ENCODE measurements around the gene NFATC1. TPM values are rescaled to one million over a fixed set of nuclear protein-coding genes. Genes with fewer than 3 reads are reported as not detected.

NFATC1 gene
- total RNA-seq, 1 donor from 2014 or later = 80.3 TPM

GRCh38 chr18:79506191-79507075, 110.7 kb downstream of the NFATC1 start:
- intact Hi-C loops (cut with DNase I) = no loop called here
- peak; percentile 77 for ATAC-seq
- peak; percentile 67 for DNase-seq (ENCODE audit: low spot score)

- DNase-seq (ENCODE audit: low spot score) (peak; percentile 68), ATAC-seq (peak; percentile 83)
- intact Hi-C loops (cut with DNase I) = no loop called here
Measured at GRCh38 chr18:79507076-79507545, 111.4 kb downstream of the NFATC1 start.

GRCh38 chr18:79507546-79508480, 112.1 kb downstream of the NFATC1 start:
- ATAC-seq (peak; percentile 90), DNase-seq (ENCODE audit: low spot score) (peak; percentile 92)
- intact Hi-C loops (cut with DNase I) = no loop called here

GRCh38 chr18:79508565-79509535, 113.1 kb downstream of the NFATC1 start:
- ATAC-seq = no peak
- peak; percentile 62 for DNase-seq (ENCODE audit: low spot score)
- intact Hi-C loops (cut with DNase I) = no loop called here

GRCh38 chr18:79509536-79509930, 113.8 kb downstream of the NFATC1 start:
- ATAC-seq = no peak
- intact Hi-C loops (cut with DNase I) = no loop called here
- DNase-seq (ENCODE audit: low spot score) = peak; percentile 44

- DNase-seq (ENCODE audit: low spot score) (peak; percentile 54), ATAC-seq (no peak)
- intact Hi-C loops (cut with DNase I) = no loop called here
Measured at GRCh38 chr18:79510046-79510685, 114.4 kb downstream of the NFATC1 start.

- ATAC-seq (no peak), DNase-seq (ENCODE audit: low spot score) (peak; percentile 55)
- intact Hi-C loops (cut with DNase I) = no loop called here
Measured at GRCh38 chr18:79510731-79511241, 115.1 kb downstream of the NFATC1 start.

GRCh38 chr18:79511271-79511670, 115.5 kb downstream of the NFATC1 start:
- DNase-seq (ENCODE audit: low spot score) (peak; percentile 54), ATAC-seq (no peak)
- intact Hi-C loops (cut with DNase I) = no loop called here

- ATAC-seq (peak; percentile 14), DNase-seq (ENCODE audit: low spot score) (peak; percentile 51)
- intact Hi-C loops (cut with DNase I) = no loop called here
Measured at GRCh38 chr18:79511671-79512301, 116.1 kb downstream of the NFATC1 start.

GRCh38 chr18:79512461-79513380, 117.0 kb downstream of the NFATC1 start:
- DNase-seq (ENCODE audit: low spot score) (peak; percentile 56), ATAC-seq (no peak)
- intact Hi-C loops (cut with DNase I) = no loop called here

- peak; percentile 58 for DNase-seq (ENCODE audit: low spot score)
Measured at GRCh38 chr18:79513381-79514081, 117.8 kb downstream of the NFATC1 start.

GRCh38 chr18:79515331-79515730, 119.6 kb downstream of the NFATC1 start:
- ATAC-seq (no peak), DNase-seq (ENCODE audit: low spot score) (peak; percentile 36)
- intact Hi-C loops (cut with DNase I) = no loop called here

More at GRCh38 chr18:79513381-79514081, 117.8 kb downstream of the NFATC1 start:
- intact Hi-C loops (cut with DNase I) = no loop called here
- ATAC-seq = no peak

- intact Hi-C loops (cut with DNase I) = no loop called here
- DNase-seq (ENCODE audit: low spot score) = peak; percentile 34
- ATAC-seq = no peak
Measured at GRCh38 chr18:79515944-79516351, 120.2 kb downstream of the NFATC1 start.

- ATAC-seq (no peak), DNase-seq (ENCODE audit: low spot score) (peak; percentile 42)
- intact Hi-C loops (cut with DNase I) = no loop called here
Measured at GRCh38 chr18:79516441-79516931, 120.8 kb downstream of the NFATC1 start.

- ATAC-seq = no peak
- DNase-seq (ENCODE audit: low spot score) = peak; percentile 40
- intact Hi-C loops (cut with DNase I) = no loop called here
Measured at GRCh38 chr18:79517341-79517740, 121.6 kb downstream of the NFATC1 start.

All from sciatic nerve (tissue), 2 donors.